Hepatocyte (in vitro differentiated cells): Measurements from ENCODE around the gene FOXD4L6.
"Not testable (repeated sequence)": the region's sequence is repeated elsewhere in the genome, so short reads cannot be mapped to it uniquely, and the experiment has no call there.

Experiments used
- EZH2 ChIP-seq: fragments of 200-600 bp; sonication (generic); IDR thresholded peaks from 2 replicates; pipeline ENCODE4 v1.6.1; 2016; ENCODE audit warnings: antibody characterized with exemption, mild to moderate bottlenecking, borderline replicate concordance
- TF ChIP-seq, protein P1 (sequence below): fragments of 200-600 bp; sonication (generic); IDR thresholded peaks from 2 replicates; pipeline ENCODE4 v1.5.1; 2016; ENCODE audit warnings: antibody characterized with exemption, mild to moderate bottlenecking; ENCODE audit not compliant: poor library complexity

DNA sequence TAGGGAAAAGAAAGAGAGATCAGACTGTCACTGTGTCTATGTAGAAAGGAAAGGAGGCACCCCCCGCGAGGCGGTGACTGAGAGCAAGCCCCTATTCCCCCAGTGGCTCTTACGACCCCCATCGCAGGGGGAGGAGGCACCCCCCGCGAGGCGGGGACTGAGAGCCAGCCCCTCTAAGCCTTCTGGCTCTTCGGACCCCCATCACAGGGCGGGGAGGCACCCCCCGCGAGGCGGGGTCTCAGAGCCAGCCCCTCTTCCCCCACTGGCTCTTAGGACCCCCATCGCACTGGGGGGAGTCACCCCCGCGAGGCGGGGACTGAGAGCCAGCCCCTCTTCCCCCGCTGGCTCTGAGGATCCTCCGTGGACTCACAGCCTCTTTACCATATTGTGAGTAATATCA is 23.9 kb downstream of the FOXD4L6 start:
- TF ChIP-seq, protein P1, sequence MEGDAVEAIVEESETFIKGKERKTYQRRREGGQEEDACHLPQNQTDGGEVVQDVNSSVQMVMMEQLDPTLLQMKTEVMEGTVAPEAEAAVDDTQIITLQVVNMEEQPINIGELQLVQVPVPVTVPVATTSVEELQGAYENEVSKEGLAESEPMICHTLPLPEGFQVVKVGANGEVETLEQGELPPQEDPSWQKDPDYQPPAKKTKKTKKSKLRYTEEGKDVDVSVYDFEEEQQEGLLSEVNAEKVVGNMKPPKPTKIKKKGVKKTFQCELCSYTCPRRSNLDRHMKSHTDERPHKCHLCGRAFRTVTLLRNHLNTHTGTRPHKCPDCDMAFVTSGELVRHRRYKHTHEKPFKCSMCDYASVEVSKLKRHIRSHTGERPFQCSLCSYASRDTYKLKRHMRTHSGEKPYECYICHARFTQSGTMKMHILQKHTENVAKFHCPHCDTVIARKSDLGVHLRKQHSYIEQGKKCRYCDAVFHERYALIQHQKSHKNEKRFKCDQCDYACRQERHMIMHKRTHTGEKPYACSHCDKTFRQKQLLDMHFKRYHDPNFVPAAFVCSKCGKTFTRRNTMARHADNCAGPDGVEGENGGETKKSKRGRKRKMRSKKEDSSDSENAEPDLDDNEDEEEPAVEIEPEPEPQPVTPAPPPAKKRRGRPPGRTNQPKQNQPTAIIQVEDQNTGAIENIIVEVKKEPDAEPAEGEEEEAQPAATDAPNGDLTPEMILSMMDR, result not testable (repeated sequence)
- not testable (repeated sequence) for TF ChIP-seq EZH2
